OCI-LY1 (cell line): ENCODE results near the gene BHMT.

ENCODE experiments used
- CTCF ChIP-seq: fragments of 200-600 bp; sonication (generic), shearing (Covaris generic); IDR thresholded peaks from 2 replicates; pipeline ENCODE4 v1.5.1; 2017; ENCODE audit warnings: mild to moderate bottlenecking, antibody characterized with exemption, low read length, moderate library complexity, mixed read lengths
- EZH2 ChIP-seq: fragments of 200-600 bp; sonication (generic), shearing (Covaris generic); IDR thresholded peaks from 2 replicates; pipeline ENCODE4 v1.8.0; 2017; ENCODE audit warnings: borderline replicate concordance, mixed run types, mild to moderate bottlenecking, antibody characterized with exemption, low read length, moderate library complexity, mixed read lengths

- TF ChIP-seq CTCF (no peak), EZH2 (no peak)
Measured at GRCh38 chr5:79136618-79137017, 25.0 kb downstream of the BHMT start.
